Hepatocyte (in vitro differentiated cells): ENCODE results near the gene PHF12. TPM values are rescaled to one million over a fixed set of nuclear protein-coding genes. Genes with fewer than 3 reads are reported as not detected.

Source experiments
- DNase-seq: peaks from one replicate; pipeline ENCODE4 v3.0.0-alpha.2; 2016; ENCODE audit warnings: low spot score
- H2AFZ ChIP-seq: fragments of 200-600 bp; sonication (generic); 2 replicates; pipeline ENCODE4 v1.6.0; 2016; ENCODE audit warnings: antibody characterized with exemption, mild to moderate bottlenecking
- H3K27ac ChIP-seq: fragments of 200-600 bp; sonication (generic); 2 replicates; pipeline ENCODE4 v1.5.1; 2016; ENCODE audit warnings: mild to moderate bottlenecking
- H3K27me3 ChIP-seq: fragments of 200-600 bp; sonication (generic); 2 replicates; pipeline ENCODE4 v1.6.1; 2016
- H3K36me3 ChIP-seq: fragments of 200-600 bp; sonication (generic); replicated peaks from 2 replicates; pipeline ENCODE4 v1.5.1; 2016; ENCODE audit warnings: low read depth; ENCODE audit not compliant: insufficient read depth
- H3K4me1 ChIP-seq: fragments of 200-600 bp; sonication (generic); 2 replicates; pipeline ENCODE4 v1.5.1; 2016; ENCODE audit warnings: mild to moderate bottlenecking, moderate library complexity; ENCODE audit not compliant: insufficient read depth
- H3K4me2 ChIP-seq: fragments of 200-600 bp; sonication (generic); 2 replicates; pipeline ENCODE4 v1.6.0; 2016
- H3K4me3 ChIP-seq: fragments of 200-600 bp; sonication (generic); 2 replicates; pipeline ENCODE4 v1.5.1; 2016; ENCODE audit warnings: mild to moderate bottlenecking
- H3K79me2 ChIP-seq: fragments of 200-600 bp; sonication (generic); 2 replicates; pipeline ENCODE4 v1.6.0; 2017; ENCODE audit warnings: mild to moderate bottlenecking
- H3K9me2 ChIP-seq: fragments of 200-600 bp; sonication (generic); replicated peaks from 2 replicates; pipeline ENCODE4 v1.6.0; 2017; ENCODE audit warnings: mild to moderate bottlenecking; ENCODE audit not compliant: insufficient read depth
- H3K9me3 ChIP-seq: fragments of 200-600 bp; sonication (generic); 2 replicates; pipeline ENCODE4 v1.5.1; 2016; ENCODE audit warnings: low read depth, mild to moderate bottlenecking
- H4K20me1 ChIP-seq: fragments of 200-600 bp; sonication (generic); 2 replicates; pipeline ENCODE4 v1.6.0; 2016; ENCODE audit warnings: mild to moderate bottlenecking; ENCODE audit not compliant: insufficient read depth, poor library complexity, severe bottlenecking
- CTCF ChIP-seq: fragments of 200-600 bp; sonication (generic); IDR thresholded peaks from 2 replicates; pipeline ENCODE4 v1.5.1; 2016; ENCODE audit warnings: antibody characterized with exemption, mild to moderate bottlenecking; ENCODE audit not compliant: poor library complexity
- EZH2 ChIP-seq: fragments of 200-600 bp; sonication (generic); IDR thresholded peaks from 2 replicates; pipeline ENCODE4 v1.6.1; 2016; ENCODE audit warnings: antibody characterized with exemption, mild to moderate bottlenecking, borderline replicate concordance
- EZH2phosphoT487 ChIP-seq: fragments of 200-600 bp; sonication (generic); IDR thresholded peaks from one replicate; pipeline ENCODE4 v1.6.1; 2018; ENCODE audit warnings: antibody characterized with exemption, mild to moderate bottlenecking, low read depth, moderate library complexity; ENCODE audit not compliant: unreplicated experiment, severe bottlenecking
- WGBS: methylation state at CpG from one replicate; pipeline ENCODE4 v1.1.6; 2016; ENCODE audit warnings: low lambda C conversion rate; ENCODE audit errors: missing lambda C conversion rate; 5-methylcytosine and 5-hydroxymethylcytosine counted together
- polyA plus RNA-seq: library from polyadenylated mRNA; unstranded; fragments of >200 nt; fragmentation: Nextera tagmentation; extraction: Ambion mirVana; gene quantifications from 2 replicates; pipeline ENCODE4 v1.2.1, GENCODE V29; 2016
- total RNA-seq: library from RNA; depleted of rRNA; stranded (reverse); fragments of >200 nt; gene quantifications from 2 replicates; pipeline ENCODE4 v1.2.3, GENCODE V29; 2014

PHF12 gene
- total and polyA plus RNA-seq, 2 experiments from 2014 or later = 12.1 to 19.0 TPM

- H3K4me2 ChIP-seq = no peak overlapping the region
- no peaks in the 10 kb centered on the region for H3K9me2 ChIP-seq
- peaks cover 20% of the 10 kb centered on the region for H3K4me1 ChIP-seq
- TF ChIP-seq EZH2 = no peak
- TF ChIP-seq CTCF = no peak
- no peak for TF ChIP-seq EZH2phosphoT487
- H3K4me3 ChIP-seq = no peak overlapping the region
- H3K36me3 ChIP-seq = no peaks in the 10 kb centered on the region
- WGBS = 61% methylated on average over 15 of the region's 15 CpGs
- H3K79me2 ChIP-seq = no peaks in the 10 kb centered on the region
- H3K27me3 ChIP-seq = peaks cover 35% of the 10 kb centered on the region
- no peak overlapping the region for H2AFZ ChIP-seq
- DNase-seq = peak; percentile 32
- no peaks in the 10 kb centered on the region for H3K9me3 ChIP-seq
- no peak overlapping the region for H3K27ac ChIP-seq
- no peaks in the 10 kb centered on the region for H4K20me1 ChIP-seq
Observed at GRCh38 chr17:28986714-28987655, 35.7 kb upstream of the PHF12 start.

GRCh38 chr17:28985950-28986713, 34.8 kb upstream of the PHF12 start:
- no peak overlapping the region for H2AFZ ChIP-seq
- DNase-seq = peak; percentile 30
- no peaks in the 10 kb centered on the region for H3K36me3 ChIP-seq
- no peaks in the 10 kb centered on the region for H3K9me3 ChIP-seq
- peak overlapping the region; percentile 68 for H3K4me2 ChIP-seq
- WGBS = 30% methylated on average over 21 of the region's 36 CpGs
- peaks cover 20% of the 10 kb centered on the region for H3K4me1 ChIP-seq
- H3K27ac ChIP-seq = no peak overlapping the region
- no peaks in the 10 kb centered on the region for H3K79me2 ChIP-seq
- no peak overlapping the region for H3K4me3 ChIP-seq
- no peaks in the 10 kb centered on the region for H3K9me2 ChIP-seq
- no peaks in the 10 kb centered on the region for H4K20me1 ChIP-seq
- no peak for TF ChIP-seq CTCF
- no peak for TF ChIP-seq EZH2
- no peak for TF ChIP-seq EZH2phosphoT487
- H3K27me3 ChIP-seq = peaks cover 35% of the 10 kb centered on the region

- TF ChIP-seq EZH2phosphoT487 (no peak), EZH2 (no peak), CTCF (no peak)
- Histone ChIP-seq H3K9me3 (no peaks in the 10 kb centered on the region), H3K4me1 (peaks cover 20% of the 10 kb centered on the region), H3K27me3 (peaks cover 42% of the 10 kb centered on the region), H3K27ac (no peak overlapping the region), H3K4me2 (no peak overlapping the region), H3K4me3 (no peak overlapping the region), H3K9me2 (no peaks in the 10 kb centered on the region), H2AFZ (no peak overlapping the region), H4K20me1 (no peaks in the 10 kb centered on the region), H3K79me2 (no peaks in the 10 kb centered on the region), H3K36me3 (no peaks in the 10 kb centered on the region)
- WGBS = 50% methylated on average over 7 of the region's 7 CpGs
- DNase-seq = no peak
Observed at GRCh38 chr17:28983286-28984230, 32.2 kb upstream of the PHF12 start.
